ENCODE measurements around the gene TMEM139. TPM values are rescaled to one million over a fixed set of nuclear protein-coding genes. Genes with fewer than 3 reads are reported as not detected.
"Not testable (repeated sequence)": the region's sequence is repeated elsewhere in the genome, so short reads cannot be mapped to it uniquely, and the experiment has no call there.

The TMEM139 gene
- total and polyA plus RNA-seq, 4 donors, result 0.59 to 2.2 (median 1.7) TPM

DNA sequence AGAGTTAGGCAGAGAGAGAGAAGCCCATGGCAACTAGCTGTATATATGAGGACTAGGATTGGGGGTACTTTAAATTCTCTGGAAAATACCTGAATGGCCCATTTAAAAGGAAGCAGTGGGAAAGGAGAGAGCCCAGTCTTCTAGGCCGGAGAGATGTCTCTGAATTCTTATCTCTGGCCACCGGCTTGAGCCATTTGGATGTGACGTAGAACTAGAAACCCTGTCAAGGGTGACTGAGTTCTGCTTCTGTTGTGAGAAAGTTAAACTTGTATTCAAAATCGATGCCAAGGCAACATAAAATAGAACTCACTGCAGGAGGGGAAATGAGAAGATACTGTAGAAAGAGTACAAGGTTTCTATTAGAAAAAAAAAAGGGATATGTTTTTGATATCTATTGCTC is 27.8 kb upstream of the TMEM139 start:
- no peak overlapping the region for H3K27ac ChIP-seq (ENCODE audit: low read depth, low read length)
- H3K4me3 ChIP-seq (ENCODE audit: low read depth, low read length), result no peak overlapping the region
- H3K9me3 ChIP-seq (ENCODE audit: control insufficient read depth, insufficient read depth, low read length), result no peaks in the 10 kb centered on the region
- no peaks in the 10 kb centered on the region for H3K4me1 ChIP-seq (ENCODE audit: control insufficient read depth, insufficient read depth, low read length)
- DNase-seq (ENCODE audit: low read depth in 4 of 6, low spot score in 6 of 6), result no peak
- WGBS (ENCODE audit: insufficient coverage), result 89% methylated on average over 3 of the region's 4 CpGs
- no peaks in the 10 kb centered on the region for H3K27me3 ChIP-seq (ENCODE audit: control insufficient read depth, insufficient read depth, low read length)
- no peaks in the 10 kb centered on the region for H3K36me3 ChIP-seq (ENCODE audit: control insufficient read depth, insufficient read depth, low read length)

DNA sequence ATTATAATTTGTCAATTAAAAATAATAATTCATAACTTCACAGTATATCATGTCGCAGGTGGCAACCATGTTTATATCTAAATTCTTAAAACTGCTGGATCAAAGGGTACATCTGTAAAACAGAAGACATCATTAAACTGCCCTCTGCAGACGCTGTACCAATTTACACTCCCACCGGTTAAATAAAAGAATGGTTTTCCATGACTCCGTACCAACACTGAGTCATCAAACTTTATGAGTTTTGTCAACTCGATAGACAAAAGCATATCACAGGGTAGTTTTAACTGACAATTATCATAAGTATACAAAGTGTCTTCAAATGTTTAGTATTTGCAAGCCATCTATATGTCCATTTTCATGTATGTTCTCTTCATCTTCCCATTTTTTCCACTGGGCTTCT is 27.3 kb upstream of the TMEM139 start:
- no peaks in the 10 kb centered on the region for H3K9me3 ChIP-seq (ENCODE audit: control insufficient read depth, insufficient read depth, low read length)
- no peak overlapping the region for H3K27ac ChIP-seq (ENCODE audit: low read depth, low read length)
- H3K36me3 ChIP-seq (ENCODE audit: control insufficient read depth, insufficient read depth, low read length), result no peaks in the 10 kb centered on the region
- 75% methylated on average over 2 of the region's 5 CpGs for WGBS (ENCODE audit: insufficient coverage)
- H3K4me1 ChIP-seq (ENCODE audit: control insufficient read depth, insufficient read depth, low read length), result peaks cover under 1% of the 10 kb centered on the region
- no peak overlapping the region for H3K4me3 ChIP-seq (ENCODE audit: low read depth, low read length)
- H3K27me3 ChIP-seq (ENCODE audit: control insufficient read depth, insufficient read depth, low read length), result no peaks in the 10 kb centered on the region
- DNase-seq (ENCODE audit: low read depth in 4 of 6, low spot score in 6 of 6), result no peak

DNA sequence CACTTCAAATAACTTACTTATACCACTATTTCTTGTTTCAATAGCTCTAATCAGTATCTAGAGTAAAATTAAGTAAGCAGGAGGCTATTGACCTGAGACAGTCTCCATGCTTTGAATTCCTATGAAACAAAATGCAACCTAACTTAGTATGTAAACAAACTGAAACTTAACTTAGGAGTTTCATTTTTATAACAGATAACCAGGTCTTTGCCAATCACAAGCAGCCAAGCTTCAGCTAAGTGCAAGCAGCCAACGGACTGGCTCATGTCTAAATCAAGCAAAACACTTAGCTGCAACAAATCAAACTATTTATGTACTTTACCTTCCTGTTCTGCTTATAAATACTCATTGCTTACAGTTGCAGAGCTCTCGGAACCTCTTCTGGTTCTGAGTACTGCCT is 25.9 kb upstream of the TMEM139 start:
- 62% methylated on average over 1 of the region's 2 CpGs for WGBS (ENCODE audit: insufficient coverage)
- H3K27ac ChIP-seq (ENCODE audit: low read depth, low read length), result no peak overlapping the region
- H3K4me1 ChIP-seq (ENCODE audit: control insufficient read depth, insufficient read depth, low read length), result peaks cover 7% of the 10 kb centered on the region
- no peaks in the 10 kb centered on the region for H3K9me3 ChIP-seq (ENCODE audit: control insufficient read depth, insufficient read depth, low read length)
- DNase-seq (ENCODE audit: low read depth in 4 of 6, low spot score in 6 of 6), result no peak
- H3K27me3 ChIP-seq (ENCODE audit: control insufficient read depth, insufficient read depth, low read length), result no peaks in the 10 kb centered on the region
- H3K4me3 ChIP-seq (ENCODE audit: low read depth, low read length), result no peak overlapping the region
- no peaks in the 10 kb centered on the region for H3K36me3 ChIP-seq (ENCODE audit: control insufficient read depth, insufficient read depth, low read length)

DNA sequence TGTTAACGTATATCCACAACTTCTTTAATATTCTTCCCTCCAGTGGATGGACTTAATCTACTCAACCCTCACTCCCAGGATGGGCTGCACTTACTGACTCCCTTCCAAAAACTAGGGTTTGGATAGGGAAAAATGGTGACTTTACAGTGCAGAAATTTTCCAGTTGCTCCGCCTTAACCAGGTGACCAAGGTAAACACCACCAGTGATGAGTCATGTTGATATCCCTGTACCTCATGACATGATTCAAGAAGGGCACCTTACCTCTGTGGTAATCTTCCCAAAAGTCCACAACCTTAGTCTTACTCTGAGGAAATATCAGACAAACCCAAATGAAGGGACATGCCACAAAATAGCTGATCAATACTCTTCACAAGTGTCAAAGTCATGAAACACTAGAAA is 25.0 kb upstream of the TMEM139 start:
- Histone ChIP-seq H3K9me3 (ENCODE audit: control insufficient read depth, insufficient read depth, low read length) (no peaks in the 10 kb centered on the region), H3K4me3 (ENCODE audit: low read depth, low read length) (no peak overlapping the region), H3K4me1 (ENCODE audit: control insufficient read depth, insufficient read depth, low read length) (peaks cover 16% of the 10 kb centered on the region), H3K36me3 (ENCODE audit: control insufficient read depth, insufficient read depth, low read length) (peaks cover 2% of the 10 kb centered on the region), H3K27me3 (ENCODE audit: control insufficient read depth, insufficient read depth, low read length) (no peaks in the 10 kb centered on the region), H3K27ac (ENCODE audit: low read depth, low read length) (no peak overlapping the region)
- no peak for DNase-seq (ENCODE audit: low read depth in 4 of 6, low spot score in 6 of 6)
- 100% methylated on average over 1 of the region's 2 CpGs for WGBS (ENCODE audit: insufficient coverage)

DNA sequence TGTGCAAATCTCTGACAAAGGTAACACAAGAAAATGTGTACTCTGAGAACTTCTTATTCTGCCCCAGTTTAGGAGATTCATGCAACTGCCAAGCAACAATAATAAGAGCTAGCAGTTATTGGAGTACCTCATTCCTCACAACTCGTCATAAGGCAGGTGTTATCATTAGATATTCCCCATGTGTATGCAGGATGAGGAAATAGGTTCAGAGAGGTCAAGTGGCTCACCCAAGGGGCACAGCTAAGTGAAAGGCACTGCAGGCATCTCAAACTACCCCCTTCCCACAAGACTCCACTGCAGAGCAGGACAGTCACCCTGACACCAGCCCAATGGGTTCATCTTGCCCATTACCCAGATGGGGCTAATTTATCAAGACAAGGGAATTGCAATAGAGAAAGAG is 22.9 kb upstream of the TMEM139 start:
- H3K27ac ChIP-seq (ENCODE audit: low read depth, low read length), result no peak overlapping the region
- peaks cover 20% of the 10 kb centered on the region for H3K4me1 ChIP-seq (ENCODE audit: control insufficient read depth, insufficient read depth, low read length)
- peaks cover 5% of the 10 kb centered on the region for H3K36me3 ChIP-seq (ENCODE audit: control insufficient read depth, insufficient read depth, low read length)
- no peaks in the 10 kb centered on the region for H3K27me3 ChIP-seq (ENCODE audit: control insufficient read depth, insufficient read depth, low read length)
- WGBS (ENCODE audit: insufficient coverage), result no CpG with 5 or more reads among the region's 1 CpG
- no peak overlapping the region for H3K4me3 ChIP-seq (ENCODE audit: low read depth, low read length)
- H3K9me3 ChIP-seq (ENCODE audit: control insufficient read depth, insufficient read depth, low read length), result no peaks in the 10 kb centered on the region
- DNase-seq (ENCODE audit: low read depth in 4 of 6, low spot score in 6 of 6), result no peak

DNA sequence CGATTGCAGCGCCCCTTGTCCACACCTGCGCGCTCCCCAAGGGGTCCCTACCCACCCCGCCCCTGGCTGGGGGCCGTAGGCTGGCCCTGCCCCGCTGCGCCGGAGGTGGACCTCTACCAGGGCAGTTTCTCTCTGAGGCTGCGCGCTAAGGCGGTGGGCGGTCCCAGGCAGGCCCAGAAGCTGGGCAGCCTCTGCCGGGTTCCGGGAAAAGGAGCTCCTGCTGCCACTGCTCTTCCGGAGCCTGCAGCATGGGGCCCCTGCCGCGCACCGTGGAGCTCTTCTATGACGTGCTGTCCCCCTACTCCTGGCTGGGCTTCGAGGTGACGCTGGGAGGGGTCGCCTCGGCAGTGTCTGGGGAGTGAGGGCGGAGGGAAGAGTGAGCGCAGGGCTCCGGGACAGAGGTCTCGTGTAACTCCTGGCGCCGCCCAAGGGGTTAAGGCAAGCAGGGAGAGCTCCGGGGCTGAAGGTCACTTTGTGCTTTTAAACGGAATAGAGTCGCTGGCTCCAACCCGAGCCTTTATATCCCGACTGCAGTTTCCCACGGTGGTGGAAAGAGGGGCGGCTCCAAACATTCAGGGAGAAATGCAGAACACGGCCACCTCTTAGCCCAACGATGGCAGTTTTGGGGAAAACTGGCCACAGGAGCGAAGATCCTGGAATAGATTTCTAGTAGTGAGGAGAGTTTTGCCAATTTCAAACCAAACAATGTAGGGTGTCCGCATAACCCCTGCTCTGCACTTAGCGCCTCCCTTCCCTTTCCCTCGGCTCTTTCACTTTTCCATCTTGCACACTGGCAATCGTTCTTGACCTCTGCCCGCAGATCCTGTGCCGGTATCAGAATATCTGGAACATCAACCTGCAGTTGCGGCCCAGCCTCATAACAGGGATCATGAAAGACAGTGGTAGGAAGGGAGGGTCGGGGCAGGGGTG is 21.2 kb upstream of the TMEM139 start, which contains the start of gene GSTK1:
TSS of gene GSTK1 (plus strand) at position 176 of the 930 bp plus-strand sequence. CDS start at position 249, 73 bp downstream.
- Histone ChIP-seq H3K36me3 (ENCODE audit: control insufficient read depth, insufficient read depth, low read length) (peaks cover 17% of the 10 kb centered on the region), H3K27ac (ENCODE audit: low read depth, low read length) (peak within 1 kb of the TSS; percentile 80), H3K4me1 (ENCODE audit: control insufficient read depth, insufficient read depth, low read length) (peaks cover 20% of the 10 kb centered on the region), H3K27me3 (ENCODE audit: control insufficient read depth, insufficient read depth, low read length) (no peaks in the 10 kb centered on the region), H3K4me3 (ENCODE audit: low read depth, low read length) (peak within 1 kb of the TSS; percentile 75), H3K9me3 (ENCODE audit: control insufficient read depth, insufficient read depth, low read length) (no peaks in the 10 kb centered on the region)
- WGBS (ENCODE audit: insufficient coverage), result 1% methylated on average over 39 of the region's 48 CpGs
- peak; percentile 54 to 92 (median 62) for DNase-seq (ENCODE audit: low read depth in 4 of 6, low spot score in 6 of 6)

DNA sequence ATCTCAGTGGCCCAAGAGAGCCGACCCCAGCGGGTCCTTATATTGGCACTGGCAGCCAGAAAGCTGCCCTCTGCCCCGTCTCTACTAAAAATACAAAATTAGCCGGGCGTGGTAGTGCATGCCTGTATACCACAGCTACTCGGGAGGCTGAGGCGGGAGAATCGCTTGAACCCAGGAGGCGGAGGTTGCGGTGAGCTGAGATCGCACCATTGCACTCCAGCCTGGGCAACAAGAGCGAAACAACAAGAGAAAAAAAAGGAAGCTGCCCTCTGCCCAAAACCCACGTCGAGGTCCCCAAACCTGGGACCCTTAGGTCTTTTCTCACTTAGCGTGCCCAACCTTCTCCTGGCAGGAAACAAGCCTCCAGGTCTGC is 20.6 kb upstream of the TMEM139 start:
- DNase-seq (ENCODE audit: low read depth in 4 of 6, low spot score in 6 of 6); H3K27me3 ChIP-seq (ENCODE audit: control insufficient read depth, insufficient read depth, low read length); H3K9me3 ChIP-seq (ENCODE audit: control insufficient read depth, insufficient read depth, low read length): not testable (repeated sequence)
- H3K27ac ChIP-seq (ENCODE audit: low read depth, low read length), result peak overlapping the region; percentile 80
- 92% methylated on average over 10 of the region's 15 CpGs for WGBS (ENCODE audit: insufficient coverage)
- H3K4me3 ChIP-seq (ENCODE audit: low read depth, low read length), result peak overlapping the region; percentile 75
- H3K4me1 ChIP-seq (ENCODE audit: control insufficient read depth, insufficient read depth, low read length), result peaks cover 20% of the 10 kb centered on the region
- H3K36me3 ChIP-seq (ENCODE audit: control insufficient read depth, insufficient read depth, low read length), result peaks cover 17% of the 10 kb centered on the region

DNA sequence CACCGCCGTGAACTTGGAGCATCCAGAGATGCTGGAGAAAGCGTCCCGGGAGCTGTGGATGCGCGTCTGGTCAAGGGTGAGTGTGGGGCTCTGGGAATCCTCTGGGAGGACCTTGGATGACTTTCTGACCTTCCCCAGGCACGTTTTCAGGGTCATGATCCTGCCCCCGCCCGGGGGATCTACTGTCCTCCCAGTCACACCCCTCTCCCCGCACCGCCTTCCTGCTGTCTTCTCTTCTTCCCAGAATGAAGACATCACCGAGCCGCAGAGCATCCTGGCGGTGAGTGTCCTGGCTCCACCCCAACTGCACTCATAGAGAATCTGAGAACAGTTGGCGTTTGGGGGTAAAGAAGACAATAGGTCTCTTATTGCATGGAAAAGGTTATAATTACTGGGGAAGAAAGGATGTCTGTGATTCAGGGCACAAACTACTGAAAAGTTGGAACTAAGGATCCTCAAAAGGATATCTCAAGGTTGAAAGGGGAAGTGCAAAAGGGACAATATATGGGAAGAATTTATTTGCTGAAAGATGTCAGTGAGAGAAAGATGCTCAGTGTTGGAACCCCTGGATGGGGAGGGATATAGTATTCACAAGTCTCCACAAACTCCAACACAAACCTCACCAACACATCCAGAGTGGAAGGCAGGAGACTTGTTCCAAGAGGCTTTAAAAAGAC is 19.6 kb upstream of the TMEM139 start:
- Histone ChIP-seq H3K27me3 (ENCODE audit: control insufficient read depth, insufficient read depth, low read length) (no peaks in the 10 kb centered on the region), H3K9me3 (ENCODE audit: control insufficient read depth, insufficient read depth, low read length) (no peaks in the 10 kb centered on the region), H3K4me1 (ENCODE audit: control insufficient read depth, insufficient read depth, low read length) (peaks cover 20% of the 10 kb centered on the region), H3K36me3 (ENCODE audit: control insufficient read depth, insufficient read depth, low read length) (peaks cover 22% of the 10 kb centered on the region), H3K4me3 (ENCODE audit: low read depth, low read length) (no peak overlapping the region), H3K27ac (ENCODE audit: low read depth, low read length) (no peak overlapping the region)
- WGBS (ENCODE audit: insufficient coverage), result 84% methylated on average over 10 of the region's 15 CpGs
- no peak for DNase-seq (ENCODE audit: low read depth in 4 of 6, low spot score in 6 of 6)

DNA sequence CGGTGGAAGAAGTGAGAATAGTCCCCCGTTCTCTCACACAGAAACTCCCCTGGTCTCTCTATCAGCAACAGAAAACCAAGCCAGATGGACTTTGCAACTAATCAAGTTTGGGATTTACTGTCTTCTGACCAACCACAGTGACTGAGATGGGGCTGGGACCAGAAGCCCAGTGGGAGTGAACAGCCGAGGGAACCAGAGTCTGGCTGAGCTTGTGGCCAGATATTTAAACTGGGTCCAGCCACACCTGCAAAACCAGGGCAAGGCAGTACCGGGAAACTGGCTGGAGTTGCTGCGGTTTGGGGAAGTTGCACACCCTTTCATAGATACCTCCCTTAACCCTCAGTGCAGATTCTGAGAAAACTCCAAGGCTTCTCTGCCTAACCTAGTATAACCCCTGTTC is 15.5 kb upstream of the TMEM139 start:
- peaks cover 24% of the 10 kb centered on the region for H3K36me3 ChIP-seq (ENCODE audit: control insufficient read depth, insufficient read depth, low read length)
- H3K4me1 ChIP-seq (ENCODE audit: control insufficient read depth, insufficient read depth, low read length), result peaks cover 9% of the 10 kb centered on the region
- no peak for DNase-seq (ENCODE audit: low read depth in 4 of 6, low spot score in 6 of 6)
- H3K4me3 ChIP-seq (ENCODE audit: low read depth, low read length), result no peak overlapping the region
- no peaks in the 10 kb centered on the region for H3K27me3 ChIP-seq (ENCODE audit: control insufficient read depth, insufficient read depth, low read length)
- no peak overlapping the region for H3K27ac ChIP-seq (ENCODE audit: low read depth, low read length)
- no peaks in the 10 kb centered on the region for H3K9me3 ChIP-seq (ENCODE audit: control insufficient read depth, insufficient read depth, low read length)
- 89% methylated on average over 3 of the region's 5 CpGs for WGBS (ENCODE audit: insufficient coverage)

Measured in spinal cord (tissue), 10 donors.